ENCODE measurements around the gene WFIKKN1.

DNA sequence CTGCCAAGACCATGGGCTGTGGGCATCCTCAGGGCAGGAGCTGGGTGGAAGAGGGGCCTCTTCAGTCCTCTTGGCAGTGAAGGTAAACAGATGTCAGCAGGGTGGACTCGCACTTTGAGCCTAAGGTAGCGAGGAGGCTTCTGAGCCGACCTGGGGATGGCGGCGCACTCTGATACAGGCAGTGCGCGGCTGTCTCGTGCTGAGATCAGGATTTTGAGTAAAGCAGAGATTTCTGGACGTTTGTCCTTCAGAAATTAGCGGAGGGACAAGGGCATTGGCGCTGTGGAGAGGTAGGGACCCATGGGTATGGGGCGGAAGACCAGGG, 34.1 kb upstream of the WFIKKN1 start:
- TF ChIP-seq, protein P1, sequence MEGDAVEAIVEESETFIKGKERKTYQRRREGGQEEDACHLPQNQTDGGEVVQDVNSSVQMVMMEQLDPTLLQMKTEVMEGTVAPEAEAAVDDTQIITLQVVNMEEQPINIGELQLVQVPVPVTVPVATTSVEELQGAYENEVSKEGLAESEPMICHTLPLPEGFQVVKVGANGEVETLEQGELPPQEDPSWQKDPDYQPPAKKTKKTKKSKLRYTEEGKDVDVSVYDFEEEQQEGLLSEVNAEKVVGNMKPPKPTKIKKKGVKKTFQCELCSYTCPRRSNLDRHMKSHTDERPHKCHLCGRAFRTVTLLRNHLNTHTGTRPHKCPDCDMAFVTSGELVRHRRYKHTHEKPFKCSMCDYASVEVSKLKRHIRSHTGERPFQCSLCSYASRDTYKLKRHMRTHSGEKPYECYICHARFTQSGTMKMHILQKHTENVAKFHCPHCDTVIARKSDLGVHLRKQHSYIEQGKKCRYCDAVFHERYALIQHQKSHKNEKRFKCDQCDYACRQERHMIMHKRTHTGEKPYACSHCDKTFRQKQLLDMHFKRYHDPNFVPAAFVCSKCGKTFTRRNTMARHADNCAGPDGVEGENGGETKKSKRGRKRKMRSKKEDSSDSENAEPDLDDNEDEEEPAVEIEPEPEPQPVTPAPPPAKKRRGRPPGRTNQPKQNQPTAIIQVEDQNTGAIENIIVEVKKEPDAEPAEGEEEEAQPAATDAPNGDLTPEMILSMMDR (conservative IDR thresholded peaks at IDR 0.05; ENCODE audit: low read length): no peak
- TF ChIP-seq EZH2phosphoT487 (IDR thresholded peaks at IDR 0.05; ENCODE audit: borderline replicate concordance, low read depth, low read length): no peak
